Lung (tissue), 12 donors: ENCODE data around the gene FAM9A. TPM values are rescaled to one million over a fixed set of nuclear protein-coding genes. Genes with fewer than 3 reads are reported as not detected.

ENCODE experiments used
- ATAC-seq: fragments of 200-7000 bp; cut with Tn5 transposase; one replicate; pipeline ENCODE4 v1.9.1; 2020; ENCODE audit warnings: moderate number of reproducible peaks; ENCODE audit not compliant: insufficient read depth, low FRiP score
- DNase-seq, 3 donors: peaks; one replicate each; pipeline ENCODE4 v3.0.0-alpha.2; 2013 to 2017
- H3K27ac ChIP-seq, 2 donors: one replicate each; pipeline ENCODE4 v1.5.1; 2013; ENCODE audit warnings: mild to moderate bottlenecking in 2 of 2, moderate library complexity in 2 of 2, control low read depth in 1 of 2, inconsistent platforms in 1 of 2, low read depth in 1 of 2, low read length in 1 of 2
- H3K27me3 ChIP-seq, 3 donors: one replicate each; pipeline ENCODE4 v1.5.1; 2013; ENCODE audit warnings: low read length in 2 of 3; ENCODE audit not compliant: control insufficient read depth in 3 of 3, insufficient read depth in 3 of 3
- H3K36me3 ChIP-seq, 4 donors: one replicate each; pipeline ENCODE4 v1.5.1; 2013; ENCODE audit warnings: low read length in 4 of 4, mild to moderate bottlenecking in 1 of 4, moderate library complexity in 1 of 4; ENCODE audit not compliant: control insufficient read depth in 4 of 4, insufficient read depth in 4 of 4
- H3K4me1 ChIP-seq, 5 donors: one replicate each; pipeline ENCODE4 v1.5.1; 2013; ENCODE audit warnings: low read length in 5 of 5, mild to moderate bottlenecking in 2 of 5, moderate library complexity in 1 of 5; ENCODE audit not compliant: control insufficient read depth in 5 of 5, insufficient read depth in 5 of 5
- H3K4me3 ChIP-seq: one replicate; pipeline ENCODE4 v1.5.1; 2013; ENCODE audit warnings: mild to moderate bottlenecking, control low read depth, moderate library complexity
- H3K9ac ChIP-seq, 2 donors: one replicate each; pipeline ENCODE4 v1.5.1; 2013; ENCODE audit warnings: low read length in 2 of 2, control low read depth in 1 of 2; ENCODE audit not compliant: insufficient read depth in 1 of 2
- H3K9me3 ChIP-seq, 4 donors: one replicate each; pipeline ENCODE4 v1.5.1; 2013; ENCODE audit warnings: low read length in 3 of 4, mild to moderate bottlenecking in 1 of 4, moderate library complexity in 1 of 4; ENCODE audit not compliant: control insufficient read depth in 4 of 4, insufficient read depth in 3 of 4
- WGBS, 2 donors: extraction: QIAGEN DNeasy Blood & Tissue Kit; methylation state at CpG; one replicate each; pipeline ENCODE4 v1.1.7; 2013; 5-methylcytosine and 5-hydroxymethylcytosine counted together
- polyA plus RNA-seq, 2 donors: library from polyadenylated mRNA; stranded (reverse); fragments of 200-250 nt; gene quantifications; one replicate each; pipeline ENCODE4 v1.2.1, GENCODE V29; 2013
- total RNA-seq, 2 donors: library from RNA; depleted of rRNA in 1 of 2; stranded (reverse); fragments of >200 nt in 1 of 2; gene quantifications; one replicate each; pipeline ENCODE4 v1.2.1, GENCODE V29; 2014 to 2021
- TF ChIP-seq, protein P1 (sequence below): IDR thresholded peaks from 2 replicates; pipeline ENCODE4 v1.5.1; 2012; ENCODE audit warnings: mild to moderate bottlenecking; ENCODE audit errors: control extremely low read depth, extremely low read depth
- donor health status: control.
- donor health status: control.
- donor health status: Bipolar disorder and iron deficiency.
- donor health status: healthy.
- donor health status: DM: yes; HTN: yes; CAD: no.

FAM9A gene
- total and polyA plus RNA-seq, 4 donors: not detected

DNA sequence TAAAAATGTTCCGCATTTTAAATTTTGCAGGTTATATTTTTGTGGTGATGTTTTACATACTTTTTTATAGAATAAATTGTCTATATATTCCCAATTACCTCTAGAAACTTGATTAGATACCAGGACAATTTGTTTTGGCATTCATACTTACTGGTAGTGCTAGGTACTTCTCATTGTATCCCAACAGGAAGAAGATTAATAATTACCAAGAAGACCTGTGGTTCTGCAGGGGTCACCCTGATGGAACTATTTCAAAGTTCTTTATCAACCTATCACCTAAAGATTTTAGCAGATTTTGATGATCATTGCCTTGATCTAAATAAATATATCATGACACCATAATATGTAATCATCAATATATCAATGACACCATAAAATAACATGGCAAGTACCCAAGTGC is 22.5 kb upstream of the FAM9A start:
- whole genome bisulfite sequencing, 2 donors: 94 to 95% methylated on average over 1 of the region's 1 CpG
- H3K4me1 ChIP-seq: no peaks in the 10 kb centered on the region
- no peak overlapping the region for H3K4me3 ChIP-seq
- no peak overlapping the region for H3K27ac ChIP-seq
- no peak for ATAC-seq
- TF ChIP-seq, protein P1, sequence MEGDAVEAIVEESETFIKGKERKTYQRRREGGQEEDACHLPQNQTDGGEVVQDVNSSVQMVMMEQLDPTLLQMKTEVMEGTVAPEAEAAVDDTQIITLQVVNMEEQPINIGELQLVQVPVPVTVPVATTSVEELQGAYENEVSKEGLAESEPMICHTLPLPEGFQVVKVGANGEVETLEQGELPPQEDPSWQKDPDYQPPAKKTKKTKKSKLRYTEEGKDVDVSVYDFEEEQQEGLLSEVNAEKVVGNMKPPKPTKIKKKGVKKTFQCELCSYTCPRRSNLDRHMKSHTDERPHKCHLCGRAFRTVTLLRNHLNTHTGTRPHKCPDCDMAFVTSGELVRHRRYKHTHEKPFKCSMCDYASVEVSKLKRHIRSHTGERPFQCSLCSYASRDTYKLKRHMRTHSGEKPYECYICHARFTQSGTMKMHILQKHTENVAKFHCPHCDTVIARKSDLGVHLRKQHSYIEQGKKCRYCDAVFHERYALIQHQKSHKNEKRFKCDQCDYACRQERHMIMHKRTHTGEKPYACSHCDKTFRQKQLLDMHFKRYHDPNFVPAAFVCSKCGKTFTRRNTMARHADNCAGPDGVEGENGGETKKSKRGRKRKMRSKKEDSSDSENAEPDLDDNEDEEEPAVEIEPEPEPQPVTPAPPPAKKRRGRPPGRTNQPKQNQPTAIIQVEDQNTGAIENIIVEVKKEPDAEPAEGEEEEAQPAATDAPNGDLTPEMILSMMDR: no peak
- no peak for DNase-seq
- H3K9me3 ChIP-seq: no peaks in the 10 kb centered on the region
- peaks cover 0 to 49% (median 26%) of the 10 kb centered on the region in 3 donors for H3K27me3 ChIP-seq
- H3K9ac ChIP-seq: no peak overlapping the region
- H3K36me3 ChIP-seq: no peaks in the 10 kb centered on the region

DNA sequence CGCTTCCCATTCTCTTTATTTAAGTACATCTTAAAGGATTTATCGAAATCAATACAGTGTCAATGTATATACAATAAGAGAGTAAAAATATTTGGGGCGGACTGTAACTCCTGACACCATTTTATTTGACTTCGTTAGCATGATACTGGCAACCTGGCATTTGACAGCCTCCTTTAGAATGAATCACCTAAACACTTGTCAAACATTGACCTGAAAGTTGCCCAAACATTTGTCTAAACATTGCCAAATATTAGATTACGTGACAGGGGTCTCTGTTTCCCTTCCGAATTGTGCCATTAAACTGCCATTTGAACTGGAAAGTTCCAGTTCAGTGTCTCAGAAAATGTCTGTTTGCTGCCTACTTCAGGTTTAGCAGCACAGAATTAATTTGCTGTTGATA is 20.8 kb upstream of the FAM9A start:
- Histone ChIP-seq H3K9me3 (no peaks in the 10 kb centered on the region), H3K9ac (no peak overlapping the region), H3K36me3 (no peaks in the 10 kb centered on the region), H3K27me3 (peaks cover 0 to 44% (median 22%) of the 10 kb centered on the region in 3 donors), H3K27ac (no peak overlapping the region), H3K4me3 (no peak overlapping the region), H3K4me1 (no peaks in the 10 kb centered on the region)
- DNase-seq: no peak
- WGBS, 2 donors: 82 to 92% methylated on average over 6 of the region's 6 CpGs
- ATAC-seq: no peak
- TF ChIP-seq, protein P1: no peak

DNA sequence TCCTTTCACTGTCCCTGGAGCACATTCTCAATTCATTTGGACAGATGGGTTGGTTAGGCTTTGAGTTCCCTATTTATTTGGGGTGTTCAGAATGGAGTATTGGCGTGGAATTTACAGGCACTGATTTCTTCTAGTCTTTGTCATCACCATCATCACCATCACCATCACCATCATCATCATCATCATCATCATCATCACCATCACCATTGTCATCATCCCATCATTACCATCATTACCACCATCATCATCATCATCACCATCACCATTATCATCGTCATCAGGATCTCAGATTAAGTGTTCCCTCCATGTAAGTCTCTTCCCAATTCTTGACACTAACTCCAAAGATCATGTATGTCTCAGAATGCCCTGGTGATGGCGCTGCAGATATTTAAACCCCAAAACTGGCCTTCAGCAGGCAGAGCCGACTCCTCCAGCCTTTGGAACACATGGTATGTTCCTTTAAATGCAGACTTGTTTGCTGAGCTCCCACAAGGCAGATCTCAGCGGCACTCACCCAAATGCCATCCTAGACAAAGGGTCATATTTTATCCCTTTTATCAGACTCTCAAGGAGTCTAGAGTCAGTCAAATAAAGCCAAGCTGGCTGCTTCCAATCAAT is 19.8 kb upstream of the FAM9A start:
- Histone ChIP-seq H3K9me3 (no peaks in the 10 kb centered on the region), H3K9ac (no peak overlapping the region), H3K27me3 (peaks cover 0 to 47% (median 16%) of the 10 kb centered on the region in 3 donors), H3K27ac (no peak overlapping the region), H3K4me1 (no peaks in the 10 kb centered on the region), H3K36me3 (no peaks in the 10 kb centered on the region), H3K4me3 (no peak overlapping the region)
- ATAC-seq (no peak), DNase-seq (peak; percentile 17 to 22 (median 18))
- TF ChIP-seq, protein P1: no peak
- 36 to 52% methylated on average over 5 of the region's 5 CpGs for WGBS, 2 donors
